HCT116 (cell line): ENCODE results near the gene MESP2. TPM values are rescaled to one million over a fixed set of nuclear protein-coding genes. Genes with fewer than 3 reads are reported as not detected.

Experiments
- ATAC-seq: fragments of 200-7000 bp; cut with Tn5 transposase; 2 replicates; pipeline ENCODE4 v1.9.1; 2020; ENCODE audit warnings: mild to moderate bottlenecking, moderate library complexity
- BruUV-seq: library from RNA; stranded (reverse); fragments of 400-500 nt; replicated peaks from 2 replicates; lab custom pipeline; 2021; lab: Mats Ljungman, UMichigan
- CTCF ChIA-PET: fragments of 300-600 bp; sonication (Branson Sonifier 250); formaldehyde crosslinking; loops from one replicate; lab custom pipeline; 2021; ENCODE audit warnings: antibody characterized with exemption; lab: Charles Lee
- POLR2A ChIA-PET: fragments of 300-600, 350-600 bp; sonication (Branson Sonifier 250); formaldehyde crosslinking; loops from one replicate; lab custom pipeline; 2021; ENCODE audit warnings: antibody characterized with exemption; lab: Charles Lee
- RAD21 ChIA-PET, 2 experiments: fragments of 300-600 bp; sonication (Branson Sonifier 250); formaldehyde crosslinking; loops; one replicate each; lab custom pipeline; 2023; ENCODE audit warnings: low total read pairs in 2 of 2; ENCODE audit not compliant: uncharacterized antibody in 2 of 2, unreplicated experiment in 2 of 2, low non-redundant PET in 1 of 2; lab: Charles Lee
- DNase-seq: peaks from one replicate; pipeline ENCODE4 v3.0.0-alpha.2; 2010; ENCODE audit warnings: low read depth, low spot score
- H2AFZ ChIP-seq: fragments of 200-600 bp; shearing (Covaris generic), sonication (generic); 2 replicates; pipeline ENCODE4 v1.6.1; 2017; ENCODE audit warnings: low read depth, mixed run types, mixed read lengths, antibody characterized with exemption, low read length; ENCODE audit not compliant: poor library complexity, severe bottlenecking
- H3K27ac ChIP-seq: 2 replicates; pipeline ENCODE4 v1.5.1; 2012; ENCODE audit warnings: low read depth, low read length
- H3K27me3 ChIP-seq: fragments of 200-600 bp; sonication (generic); 2 replicates; pipeline ENCODE4 v1.6.1; 2016; ENCODE audit warnings: mixed run types, low read length, mixed read lengths; ENCODE audit not compliant: insufficient read depth
- H3K36me3 ChIP-seq, 2 experiments: fragments of 200-500 bp in 1 of 2; fragments of 200-600 bp in 1 of 2; sonication (Bioruptor generic) in 1 of 2; sonication (generic) in 1 of 2; 2 replicates each; pipeline versions ENCODE4 v1.5.1 to v1.6.1; 2014 to 2016; ENCODE audit warnings: low read length in 2 of 2, inconsistent platforms in 1 of 2, mixed read lengths in 1 of 2, mixed run types in 1 of 2; ENCODE audit not compliant: insufficient read depth in 2 of 2, control insufficient read depth in 1 of 2
- H3K4me1 ChIP-seq, 2 experiments: fragments of 200-600 bp in 1 of 2; sonication (generic) in 1 of 2; 2 replicates each; pipeline versions ENCODE4 v1.5.1 to v1.6.1; 2012 to 2017; ENCODE audit warnings: low read length in 2 of 2, inconsistent platforms in 1 of 2, mild to moderate bottlenecking in 1 of 2, mixed read lengths in 1 of 2, mixed run types in 1 of 2, moderate library complexity in 1 of 2; ENCODE audit not compliant: insufficient read depth in 2 of 2, control insufficient read depth in 1 of 2
- H3K4me2 ChIP-seq: fragments of 200-600 bp; sonication (generic); 2 replicates; pipeline ENCODE4 v1.6.1; 2017; ENCODE audit warnings: mixed run types, low read length, mixed read lengths
- H3K4me3 ChIP-seq, 2 experiments: fragments of 200-600 bp in 1 of 2; sonication (generic) in 1 of 2; replicated peaks in 1 of 2; 2 replicates each; pipeline ENCODE4 v1.5.1; 2011 to 2016; ENCODE audit warnings: low read length in 2 of 2, control low read depth in 1 of 2, low read depth in 1 of 2, mild to moderate bottlenecking in 1 of 2, mixed read lengths in 1 of 2, mixed run types in 1 of 2
- H3K79me2 ChIP-seq: fragments of 200-600 bp; sonication (generic); 2 replicates; pipeline ENCODE4 v1.6.1; 2017; ENCODE audit warnings: mild to moderate bottlenecking, mixed run types, low read length, moderate library complexity, mixed read lengths; ENCODE audit not compliant: insufficient read depth
- H3K9ac ChIP-seq: fragments of 200-600 bp; sonication (generic); 2 replicates; pipeline ENCODE4 v1.6.1; 2016; ENCODE audit warnings: low read length, mixed read lengths
- H3K9me2 ChIP-seq: fragments of 200-600 bp; sonication (generic), shearing (Covaris generic); 2 replicates; pipeline ENCODE4 v1.6.1; 2017; ENCODE audit warnings: mixed run types, mild to moderate bottlenecking, moderate library complexity; ENCODE audit not compliant: insufficient read depth
- H3K9me3 ChIP-seq, 2 experiments: fragments of 200-500 bp in 1 of 2; fragments of 200-600 bp in 1 of 2; sonication (Bioruptor generic) in 1 of 2; sonication (generic) in 1 of 2; 2 replicates each; pipeline ENCODE4 v1.6.1; 2014 to 2017; ENCODE audit warnings: low read length in 2 of 2, mixed read lengths in 2 of 2, inconsistent platforms in 1 of 2, low read depth in 1 of 2, mild to moderate bottlenecking in 1 of 2, mixed run types in 1 of 2, moderate library complexity in 1 of 2; ENCODE audit not compliant: control insufficient read depth in 1 of 2, insufficient read depth in 1 of 2
- H4K20me1 ChIP-seq: fragments of 200-600 bp; sonication (generic), shearing (Covaris generic); 2 replicates; pipeline ENCODE4 v1.6.1; 2017; ENCODE audit warnings: mixed run types, mild to moderate bottlenecking, moderate library complexity; ENCODE audit not compliant: insufficient read depth
- ATF3 ChIP-seq: IDR thresholded peaks from 2 replicates; pipeline ENCODE4 v1.6.1; 2012
- CEBPB ChIP-seq: IDR thresholded peaks from 2 replicates; pipeline ENCODE4 v1.6.1; 2012; ENCODE audit warnings: low read depth
- CTCF ChIP-seq, 3 experiments: fragments of 200-600 bp in 1 of 3; sonication (generic) in 1 of 3; IDR thresholded peaks in 2 of 3; conservative IDR thresholded peaks in 1 of 3; 2 replicates each; pipeline ENCODE4 v1.5.1; 2012 to 2017; ENCODE audit warnings: low read depth in 2 of 3, low read length in 2 of 3, antibody characterized with exemption in 1 of 3, borderline replicate concordance in 1 of 3, control low read depth in 1 of 3, mild to moderate bottlenecking in 1 of 3, mixed read lengths in 1 of 3, mixed run types in 1 of 3, moderate library complexity in 1 of 3; ENCODE audit not compliant: insufficient read depth in 1 of 3
- EGR1 ChIP-seq: IDR thresholded peaks from 2 replicates; pipeline ENCODE4 v1.6.1; 2012; ENCODE audit warnings: low read depth
- EZH2 ChIP-seq: fragments of 200-600 bp; sonication (generic); IDR thresholded peaks from 2 replicates; pipeline ENCODE4 v1.6.1; 2017; ENCODE audit warnings: antibody characterized with exemption, mixed run types
- FOSL1 ChIP-seq: IDR thresholded peaks from 2 replicates; pipeline ENCODE4 v1.6.1; 2012; ENCODE audit warnings: low read depth
- JUND ChIP-seq: IDR thresholded peaks from 2 replicates; pipeline ENCODE4 v1.6.1; 2012
- MAX ChIP-seq: IDR thresholded peaks from 2 replicates; pipeline ENCODE4 v1.6.1; 2012
- POLR2AphosphoS5 ChIP-seq: IDR thresholded peaks from 2 replicates; pipeline ENCODE4 v1.6.1; 2011; ENCODE audit warnings: mild to moderate bottlenecking, low read depth, low read length, moderate library complexity
- RAD21 ChIP-seq: IDR thresholded peaks from 2 replicates; pipeline ENCODE4 v1.6.1; 2012; ENCODE audit warnings: low read depth, mild to moderate bottlenecking
- REST ChIP-seq: IDR thresholded peaks from 2 replicates; pipeline ENCODE4 v1.6.1; 2012; ENCODE audit warnings: low read depth
- SP1 ChIP-seq: IDR thresholded peaks from 2 replicates; pipeline ENCODE4 v1.6.1; 2012; ENCODE audit warnings: low read depth
- TCF7L2 ChIP-seq: IDR thresholded peaks from 2 replicates; pipeline ENCODE4 v1.7.0; 2011; ENCODE audit warnings: borderline replicate concordance, inconsistent platforms; ENCODE audit not compliant: insufficient read depth, insufficient read length; ENCODE audit errors: extremely low read depth
- ZFX ChIP-seq: fragments of 450-650 bp; IDR thresholded peaks from 2 replicates; pipeline ENCODE4 v1.6.1; 2017
- ZNF274 ChIP-seq: fragments of 200-500 bp; sonication (Bioruptor generic); IDR thresholded peaks from 2 replicates; pipeline ENCODE4 v1.6.1; 2014; ENCODE audit warnings: mild to moderate bottlenecking, low read depth, low read length, inconsistent platforms
- intact Hi-C: fragments of 100-400 bp; cut with micrococcal nuclease; formaldehyde crosslinking; loops from 2 replicates; pipeline ENCODE4 v1.10.0; 2022
- total RNA-seq: library from RNA; stranded (reverse); gene quantifications from one replicate; pipeline ENCODE4 v1.2.1, GENCODE V29; 2021; ENCODE audit not compliant: unreplicated experiment

The MESP2 gene
- total RNA-seq, 1 experiment from 2014 or later = 0.20 TPM

GRCh38 chr15:89778861-89779260 is 2.7 kb downstream of the MESP2 start (continued):
- TF ChIP-seq SP1 (no peak), JUND (no peak), ZFX (no peak)

- Histone ChIP-seq H3K4me1 (peaks cover 14 to 74% of the 10 kb centered on the region in 2 experiments), H3K9ac (no peak overlapping the region), H3K79me2 (no peaks in the 10 kb centered on the region), H3K36me3 (no peaks in the 10 kb centered on the region), H2AFZ (no peak overlapping the region), H3K27ac (no peak overlapping the region), H3K4me2 (no peak overlapping the region), H3K4me3 (no peak overlapping the region), H4K20me1 (no peaks in the 10 kb centered on the region), H3K9me2 (no peaks in the 10 kb centered on the region), H3K27me3 (no peaks in the 10 kb centered on the region), H3K9me3 (no peaks in the 10 kb centered on the region)
- no peak for ATAC-seq
- ChIA-PET CTCF (interaction anchor here (1.4 kb wide), 1 partner anchor 20 kb away, joined by 5 read pairs; no protein-coding TSS in a partner anchor), RAD21 (no interaction called here), POLR2A (no interaction called here)
- intact Hi-C loops = no loop called here
- BruUV-seq = no TSS peak
- DNase-seq = no peak
- TF ChIP-seq FOSL1 (no peak), CEBPB (no peak), MAX (no peak), EGR1 (no peak), EZH2 (no peak), ATF3 (no peak), JUND (no peak), POLR2AphosphoS5 (no peak), ZNF274 (no peak), RAD21 (no peak), REST (no peak), CTCF (IDR thresholded peaks at IDR 0.05 in 2 of 3, conservative IDR thresholded peaks at IDR 0.05 in 1 of 3; ENCODE audit: borderline replicate concordance in 1 of 3, insufficient read depth in 1 of 3, low read depth in 2 of 3, low read length in 2 of 3) (no peak), TCF7L2 (no peak), ZFX (no peak)
These were observed 4.5 kb downstream of the MESP2 start for GRCh38 chr15:89780601-89781000.
